Neural progenitor cell (in vitro differentiated cells): ENCODE results near the gene HSDL2.

ENCODE experiments used
- EZH2 ChIP-seq: fragments of 200-600 bp; sonication (generic); IDR thresholded peaks from 2 replicates; pipeline ENCODE4 v1.6.1; 2017; ENCODE audit warnings: antibody characterized with exemption, mild to moderate bottlenecking, moderate library complexity
- TF ChIP-seq, protein P1 (sequence below): fragments of 200-600 bp; sonication (generic); IDR thresholded peaks from 2 replicates; pipeline ENCODE4 v1.5.1; 2017; ENCODE audit warnings: antibody characterized with exemption, mild to moderate bottlenecking

DNA sequence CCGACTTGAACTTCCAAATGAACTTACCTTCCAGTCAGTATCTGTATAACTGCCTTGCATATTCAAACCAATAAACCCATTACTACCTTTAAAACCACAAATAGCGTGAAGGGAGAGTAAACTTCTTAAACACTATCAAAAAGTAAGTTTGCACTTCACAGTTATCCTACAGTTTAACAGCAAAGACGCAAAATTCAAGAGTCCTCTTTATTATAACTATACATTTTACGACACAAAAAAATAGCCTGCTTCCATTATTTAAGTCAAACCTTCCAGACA, 48.3 kb upstream of the HSDL2 start:
- TF ChIP-seq EZH2: no peak
- TF ChIP-seq, protein P1, sequence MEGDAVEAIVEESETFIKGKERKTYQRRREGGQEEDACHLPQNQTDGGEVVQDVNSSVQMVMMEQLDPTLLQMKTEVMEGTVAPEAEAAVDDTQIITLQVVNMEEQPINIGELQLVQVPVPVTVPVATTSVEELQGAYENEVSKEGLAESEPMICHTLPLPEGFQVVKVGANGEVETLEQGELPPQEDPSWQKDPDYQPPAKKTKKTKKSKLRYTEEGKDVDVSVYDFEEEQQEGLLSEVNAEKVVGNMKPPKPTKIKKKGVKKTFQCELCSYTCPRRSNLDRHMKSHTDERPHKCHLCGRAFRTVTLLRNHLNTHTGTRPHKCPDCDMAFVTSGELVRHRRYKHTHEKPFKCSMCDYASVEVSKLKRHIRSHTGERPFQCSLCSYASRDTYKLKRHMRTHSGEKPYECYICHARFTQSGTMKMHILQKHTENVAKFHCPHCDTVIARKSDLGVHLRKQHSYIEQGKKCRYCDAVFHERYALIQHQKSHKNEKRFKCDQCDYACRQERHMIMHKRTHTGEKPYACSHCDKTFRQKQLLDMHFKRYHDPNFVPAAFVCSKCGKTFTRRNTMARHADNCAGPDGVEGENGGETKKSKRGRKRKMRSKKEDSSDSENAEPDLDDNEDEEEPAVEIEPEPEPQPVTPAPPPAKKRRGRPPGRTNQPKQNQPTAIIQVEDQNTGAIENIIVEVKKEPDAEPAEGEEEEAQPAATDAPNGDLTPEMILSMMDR: no peak
